Glutamatergic neuron (in vitro differentiated cells): ENCODE measurements around the gene ZNFX1. TPM values are rescaled to one million over a fixed set of nuclear protein-coding genes. Genes with fewer than 3 reads are reported as not detected.

Source experiments
- DNase-seq: peaks from one replicate; pipeline ENCODE4 v3.0.0; 2022
- H3K27ac Mint-ChIP-seq: one replicate; pipeline ENCODE4 v1.8.0; 2020; ENCODE audit warnings: mild to moderate bottlenecking, mixed read lengths, inconsistent platforms; ENCODE audit not compliant: unreplicated experiment
- H3K27me3 Mint-ChIP-seq: one replicate; pipeline ENCODE4 v1.8.0; 2020; ENCODE audit warnings: mild to moderate bottlenecking, moderate library complexity, mixed read lengths, inconsistent platforms; ENCODE audit not compliant: unreplicated experiment
- H3K36me3 Mint-ChIP-seq: one replicate; pipeline ENCODE4 v1.8.0; 2020; ENCODE audit warnings: mild to moderate bottlenecking, mixed read lengths, inconsistent platforms; ENCODE audit not compliant: unreplicated experiment
- H3K4me1 Mint-ChIP-seq: one replicate; pipeline ENCODE4 v1.8.0; 2020; ENCODE audit warnings: mild to moderate bottlenecking, low read depth, mixed read lengths, inconsistent platforms; ENCODE audit not compliant: unreplicated experiment
- H3K4me3 Mint-ChIP-seq: one replicate; pipeline ENCODE4 v1.8.0; 2020; ENCODE audit warnings: mild to moderate bottlenecking, mixed read lengths, inconsistent platforms; ENCODE audit not compliant: unreplicated experiment
- H3K9me3 Mint-ChIP-seq: one replicate; pipeline ENCODE4 v1.8.0; 2020; ENCODE audit warnings: mild to moderate bottlenecking, moderate library complexity, mixed read lengths, inconsistent platforms; ENCODE audit not compliant: unreplicated experiment
- total RNA-seq: library from RNA; stranded (reverse); fragmentation: NEBNext Ultra II Directional; extraction: Animal tissue kit (Norgen Biotek cat#: 25700); gene quantifications from one replicate; pipeline ENCODE4 v1.2.1, GENCODE V29; 2021; ENCODE audit not compliant: unreplicated experiment
- TF ChIP-seq, protein P1 (sequence below): fragments of 200-600 bp; sonication (generic); IDR thresholded peaks from one replicate; pipeline ENCODE4 v1.5.0; 2021; ENCODE audit not compliant: partially characterized antibody, unreplicated experiment

Gene ZNFX1
- total RNA-seq, 1 donor from 2014 or later = 11.8 TPM

- Mint-ChIP-seq H3K9me3 (peaks cover 5% of the 10 kb centered on the region), H3K4me1 (no peaks in the 10 kb centered on the region), H3K36me3 (peaks cover 5% of the 10 kb centered on the region), H3K27ac (no peak overlapping the region), H3K27me3 (peaks cover 5% of the 10 kb centered on the region), H3K4me3 (no peak overlapping the region)
- TF ChIP-seq, protein P1, sequence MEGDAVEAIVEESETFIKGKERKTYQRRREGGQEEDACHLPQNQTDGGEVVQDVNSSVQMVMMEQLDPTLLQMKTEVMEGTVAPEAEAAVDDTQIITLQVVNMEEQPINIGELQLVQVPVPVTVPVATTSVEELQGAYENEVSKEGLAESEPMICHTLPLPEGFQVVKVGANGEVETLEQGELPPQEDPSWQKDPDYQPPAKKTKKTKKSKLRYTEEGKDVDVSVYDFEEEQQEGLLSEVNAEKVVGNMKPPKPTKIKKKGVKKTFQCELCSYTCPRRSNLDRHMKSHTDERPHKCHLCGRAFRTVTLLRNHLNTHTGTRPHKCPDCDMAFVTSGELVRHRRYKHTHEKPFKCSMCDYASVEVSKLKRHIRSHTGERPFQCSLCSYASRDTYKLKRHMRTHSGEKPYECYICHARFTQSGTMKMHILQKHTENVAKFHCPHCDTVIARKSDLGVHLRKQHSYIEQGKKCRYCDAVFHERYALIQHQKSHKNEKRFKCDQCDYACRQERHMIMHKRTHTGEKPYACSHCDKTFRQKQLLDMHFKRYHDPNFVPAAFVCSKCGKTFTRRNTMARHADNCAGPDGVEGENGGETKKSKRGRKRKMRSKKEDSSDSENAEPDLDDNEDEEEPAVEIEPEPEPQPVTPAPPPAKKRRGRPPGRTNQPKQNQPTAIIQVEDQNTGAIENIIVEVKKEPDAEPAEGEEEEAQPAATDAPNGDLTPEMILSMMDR = no peak
- DNase-seq = no peak
Observed at GRCh38 chr20:49248879-49249665, 28.8 kb downstream of the ZNFX1 start.

DNA sequence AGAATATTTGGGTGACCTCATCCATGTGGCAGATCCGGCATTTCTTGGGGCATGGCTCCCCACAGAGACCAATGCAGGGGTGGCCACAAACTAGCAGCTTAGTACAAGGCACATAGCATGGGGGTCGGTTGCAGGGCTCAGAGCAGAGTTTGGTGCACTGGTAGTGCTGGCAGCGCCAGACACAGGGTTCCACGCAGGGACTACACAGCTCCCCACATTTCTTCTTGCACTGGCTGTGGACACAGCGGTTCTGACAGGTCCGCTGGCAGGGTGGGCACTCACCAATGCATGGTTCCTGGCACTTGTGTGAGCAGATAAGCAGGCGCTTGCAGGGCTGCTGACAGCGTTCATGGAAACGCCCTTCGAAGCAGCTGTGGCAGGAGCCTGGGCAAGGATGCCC is 29.6 kb downstream of the ZNFX1 start:
- TF ChIP-seq, protein P1 = no peak
- no peak for DNase-seq
- H3K9me3 Mint-ChIP-seq = peaks cover 5% of the 10 kb centered on the region
- no peaks in the 10 kb centered on the region for H3K4me1 Mint-ChIP-seq
- H3K27ac Mint-ChIP-seq = no peak overlapping the region
- H3K27me3 Mint-ChIP-seq = peaks cover 5% of the 10 kb centered on the region
- H3K36me3 Mint-ChIP-seq = peaks cover 5% of the 10 kb centered on the region
- H3K4me3 Mint-ChIP-seq = no peak overlapping the region

- Mint-ChIP-seq H3K27ac (no peak overlapping the region), H3K9me3 (peaks cover 5% of the 10 kb centered on the region), H3K36me3 (peaks cover 5% of the 10 kb centered on the region), H3K27me3 (peaks cover 5% of the 10 kb centered on the region), H3K4me3 (no peak overlapping the region), H3K4me1 (no peaks in the 10 kb centered on the region)
- DNase-seq = no peak
- TF ChIP-seq, protein P1 = no peak
Observed at GRCh38 chr20:49247792-49248191, 30.1 kb downstream of the ZNFX1 start.

GRCh38 chr20:49247169-49247723 is 30.6 kb downstream of the ZNFX1 start:
- Mint-ChIP-seq H3K9me3 (peaks cover 5% of the 10 kb centered on the region), H3K36me3 (peaks cover 5% of the 10 kb centered on the region), H3K4me3 (no peak overlapping the region), H3K27ac (no peak overlapping the region), H3K27me3 (peaks cover 5% of the 10 kb centered on the region), H3K4me1 (no peaks in the 10 kb centered on the region)
- TF ChIP-seq, protein P1 = no peak
- no peak for DNase-seq
